NCI-H187 (cell line): ENCODE data around the gene CHRNE.
"Not testable (repeated sequence)": the region's sequence is repeated elsewhere in the genome, so short reads cannot be mapped to it uniquely, and the experiment has no call there.

ENCODE experiments used
- DNase-seq, 2 experiments: peaks; one replicate each; lab custom pipeline; 2025; lab: John Stamatoyannopoulos, UW

The CHRNE gene

GRCh38 chr17:4887581-4887980 is 15.3 kb downstream of the CHRNE start:
- DNase-seq: no peak

- no peak for DNase-seq
Observed at GRCh38 chr17:4886830-4887229, 16.1 kb downstream of the CHRNE start.

- DNase-seq: no peak
Observed at GRCh38 chr17:4884489-4884888, 18.4 kb downstream of the CHRNE start.

GRCh38 chr17:4881761-4882555 is 20.9 kb downstream of the CHRNE start:
- DNase-seq: peak; percentile 17 to 33

GRCh38 chr17:4880857-4881256 is 22.0 kb downstream of the CHRNE start:
- DNase-seq: no peak

- no peak for DNase-seq
Observed at GRCh38 chr17:4879601-4880000, 23.3 kb downstream of the CHRNE start.

GRCh38 chr17:4877089-4877488 is 25.8 kb downstream of the CHRNE start:
- no peak for DNase-seq

GRCh38 chr17:4872786-4873185 is 30.1 kb downstream of the CHRNE start:
- no peak for DNase-seq

- no peak for DNase-seq
Observed at GRCh38 chr17:4870855-4871254, 32.0 kb downstream of the CHRNE start.

- DNase-seq: not testable (repeated sequence)
Observed at GRCh38 chr17:4869058-4869998, 33.6 kb downstream of the CHRNE start.

GRCh38 chr17:4867535-4867934 is 35.4 kb downstream of the CHRNE start:
- not testable (repeated sequence) for DNase-seq

- no peak for DNase-seq
Observed at GRCh38 chr17:4863321-4863720, 39.6 kb downstream of the CHRNE start.

- no peak for DNase-seq
Observed at GRCh38 chr17:4862720-4863119, 40.2 kb downstream of the CHRNE start.

- no peak for DNase-seq
Observed at GRCh38 chr17:4861052-4861451, 41.8 kb downstream of the CHRNE start.

- DNase-seq: no peak
Observed at GRCh38 chr17:4860651-4861050, 42.2 kb downstream of the CHRNE start.

- no peak for DNase-seq
Observed at GRCh38 chr17:4859816-4860625, 42.9 kb downstream of the CHRNE start.

- no peak for DNase-seq
Observed at GRCh38 chr17:4858882-4859260, 44.0 kb downstream of the CHRNE start.

- DNase-seq: no peak
Observed at GRCh38 chr17:4858068-4858881, 44.6 kb downstream of the CHRNE start.

- not testable (repeated sequence) for DNase-seq
Observed at GRCh38 chr17:4857347-4857746, 45.6 kb downstream of the CHRNE start.

GRCh38 chr17:4856937-4857314 is 46.0 kb downstream of the CHRNE start:
- no peak for DNase-seq

- no peak for DNase-seq
Observed at GRCh38 chr17:4856271-4856936, 46.5 kb downstream of the CHRNE start.
